ENCODE data around the gene DNAJC21. TPM values are rescaled to one million over a fixed set of nuclear protein-coding genes. Genes with fewer than 3 reads are reported as not detected.

The DNAJC21 gene
- total RNA-seq, 1 donor from 2014 or later, result 14.6 TPM

DNA sequence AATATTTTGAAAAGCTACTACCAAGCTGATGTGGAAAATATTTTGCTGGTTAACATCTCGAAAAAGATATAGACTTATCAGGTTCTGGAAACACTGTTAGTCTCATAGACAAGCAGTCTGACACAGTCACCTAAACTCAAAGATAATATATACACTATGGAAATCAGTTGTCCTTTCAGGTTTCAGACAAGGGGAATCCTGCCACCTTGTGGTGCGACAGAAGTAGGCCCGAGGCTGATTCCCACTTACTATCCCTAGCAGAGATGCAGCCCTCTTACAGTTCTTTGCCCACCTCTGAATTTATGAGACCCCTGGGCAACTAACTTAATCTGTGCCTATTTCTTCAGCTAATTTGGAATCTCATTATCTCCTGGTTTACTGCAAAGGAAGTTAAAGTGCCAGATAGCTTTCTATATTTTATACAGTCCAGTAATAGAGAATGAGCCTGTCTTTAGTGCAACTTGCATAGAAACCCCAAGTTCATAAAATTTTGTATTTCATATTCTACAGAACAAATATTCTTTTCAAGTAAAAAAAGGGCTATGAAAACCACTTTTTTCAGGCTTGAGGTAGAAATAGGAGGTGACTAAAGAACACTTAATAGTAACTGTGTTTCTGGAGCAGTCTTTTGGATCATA lies 31.0 kb upstream of the DNAJC21 start:
- no peak overlapping the region for H3K9ac ChIP-seq (ENCODE audit: low read depth in 1 of 3, low read length in 3 of 3)
- H3K4me1 ChIP-seq (ENCODE audit: control insufficient read depth in 3 of 3, insufficient read depth in 3 of 3, low read length in 3 of 3), result no peaks in the 10 kb centered on the region
- no peaks in the 10 kb centered on the region for H3K27me3 ChIP-seq (ENCODE audit: control insufficient read depth in 3 of 3, insufficient read depth in 3 of 3, low read length in 3 of 3)
- H3K27ac ChIP-seq (ENCODE audit: low read depth, low read length), result no peak overlapping the region
- H3K36me3 ChIP-seq (ENCODE audit: control insufficient read depth in 3 of 3, insufficient read depth in 3 of 3, low read length in 3 of 3), result peaks cover 0 to 3% (median 0%) of the 10 kb centered on the region in 3 donors
- H3K4me3 ChIP-seq (ENCODE audit: low read length in 3 of 3), result no peak overlapping the region
- H3K9me3 ChIP-seq (ENCODE audit: control insufficient read depth in 3 of 3, low read length in 3 of 3), result no peaks in the 10 kb centered on the region

DNA sequence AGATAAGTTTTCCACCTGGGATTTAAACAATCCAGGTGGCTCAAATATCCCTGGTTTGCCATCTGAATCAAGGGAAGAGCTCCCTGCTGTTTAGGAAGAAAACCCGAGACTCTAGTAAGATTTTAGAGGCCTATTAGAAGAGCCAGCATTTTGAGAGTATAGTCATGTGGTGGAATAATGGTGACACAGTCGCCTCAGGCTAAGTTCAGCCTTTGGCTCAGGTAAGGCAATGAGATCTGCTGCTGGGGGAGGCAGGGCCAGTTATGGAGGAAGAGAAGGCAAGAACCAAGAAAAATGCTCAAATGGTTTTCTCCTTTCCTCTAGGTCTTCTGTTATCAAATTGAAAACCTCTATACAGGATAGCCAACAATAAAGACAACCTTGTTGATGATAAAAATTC lies 30.3 kb upstream of the DNAJC21 start:
- H3K4me3 ChIP-seq (ENCODE audit: low read length in 3 of 3), result no peak overlapping the region
- H3K27me3 ChIP-seq (ENCODE audit: control insufficient read depth in 3 of 3, insufficient read depth in 3 of 3, low read length in 3 of 3), result no peaks in the 10 kb centered on the region
- H3K9me3 ChIP-seq (ENCODE audit: control insufficient read depth in 3 of 3, low read length in 3 of 3), result no peaks in the 10 kb centered on the region
- H3K27ac ChIP-seq (ENCODE audit: low read depth, low read length), result no peak overlapping the region
- H3K36me3 ChIP-seq (ENCODE audit: control insufficient read depth in 3 of 3, insufficient read depth in 3 of 3, low read length in 3 of 3), result peaks cover 0 to 3% (median 0%) of the 10 kb centered on the region in 3 donors
- H3K4me1 ChIP-seq (ENCODE audit: control insufficient read depth in 3 of 3, insufficient read depth in 3 of 3, low read length in 3 of 3), result no peaks in the 10 kb centered on the region
- H3K9ac ChIP-seq (ENCODE audit: low read depth in 1 of 3, low read length in 3 of 3), result no peak overlapping the region

DNA sequence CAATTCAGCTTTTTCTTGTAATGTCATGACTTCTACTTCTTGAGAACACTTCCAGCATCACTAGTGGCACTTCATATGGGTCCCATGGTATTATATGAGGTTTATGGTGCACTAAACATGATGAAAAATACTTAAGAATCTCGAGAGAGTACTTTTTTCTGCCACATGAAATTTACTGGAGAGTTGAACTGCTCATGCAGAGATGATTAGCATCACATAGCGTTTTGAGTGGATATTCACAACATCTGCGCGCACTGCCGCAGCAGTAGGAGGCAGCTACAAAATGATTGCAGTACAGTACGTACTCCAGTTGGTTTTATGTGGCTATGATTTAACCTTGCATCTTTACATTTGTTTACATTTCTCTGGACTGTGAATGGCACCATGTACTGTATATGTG lies 28.7 kb upstream of the DNAJC21 start:
- no peaks in the 10 kb centered on the region for H3K9me3 ChIP-seq (ENCODE audit: control insufficient read depth in 3 of 3, low read length in 3 of 3)
- no peaks in the 10 kb centered on the region for H3K27me3 ChIP-seq (ENCODE audit: control insufficient read depth in 3 of 3, insufficient read depth in 3 of 3, low read length in 3 of 3)
- peaks cover 0 to 5% (median 0%) of the 10 kb centered on the region in 3 donors for H3K36me3 ChIP-seq (ENCODE audit: control insufficient read depth in 3 of 3, insufficient read depth in 3 of 3, low read length in 3 of 3)
- H3K9ac ChIP-seq (ENCODE audit: low read depth in 1 of 3, low read length in 3 of 3), result no peak overlapping the region
- no peak overlapping the region for H3K4me3 ChIP-seq (ENCODE audit: low read length in 3 of 3)
- no peak overlapping the region for H3K27ac ChIP-seq (ENCODE audit: low read depth, low read length)
- no peaks in the 10 kb centered on the region for H3K4me1 ChIP-seq (ENCODE audit: control insufficient read depth in 3 of 3, insufficient read depth in 3 of 3, low read length in 3 of 3)

DNA sequence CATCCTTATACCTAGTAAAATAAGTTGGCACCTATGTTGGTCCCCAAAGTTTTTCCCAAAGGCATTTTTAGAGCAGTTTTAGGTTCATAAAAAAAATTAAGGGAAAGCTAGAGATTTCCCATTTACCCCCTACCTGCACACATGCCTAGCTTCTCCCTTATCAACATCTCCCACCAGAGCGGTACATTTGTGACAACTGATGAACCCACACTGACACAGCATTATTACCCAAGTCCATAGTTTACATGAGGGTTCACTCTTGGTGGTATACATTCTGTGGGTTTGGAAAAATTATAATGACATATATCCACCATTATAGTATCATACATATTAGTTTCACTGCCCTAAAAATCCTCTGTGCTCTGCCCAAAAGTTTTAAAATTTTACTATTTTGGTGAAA lies 26.1 kb upstream of the DNAJC21 start:
- Histone ChIP-seq H3K27me3 (ENCODE audit: control insufficient read depth in 3 of 3, insufficient read depth in 3 of 3, low read length in 3 of 3) (no peaks in the 10 kb centered on the region), H3K27ac (ENCODE audit: low read depth, low read length) (no peak overlapping the region), H3K9ac (ENCODE audit: low read depth in 1 of 3, low read length in 3 of 3) (no peak overlapping the region), H3K4me3 (ENCODE audit: low read length in 3 of 3) (no peak overlapping the region), H3K36me3 (ENCODE audit: control insufficient read depth in 3 of 3, insufficient read depth in 3 of 3, low read length in 3 of 3) (peaks cover 0 to 11% (median 3%) of the 10 kb centered on the region in 3 donors), H3K9me3 (ENCODE audit: control insufficient read depth in 3 of 3, low read length in 3 of 3) (no peaks in the 10 kb centered on the region), H3K4me1 (ENCODE audit: control insufficient read depth in 3 of 3, insufficient read depth in 3 of 3, low read length in 3 of 3) (no peaks in the 10 kb centered on the region)

DNA sequence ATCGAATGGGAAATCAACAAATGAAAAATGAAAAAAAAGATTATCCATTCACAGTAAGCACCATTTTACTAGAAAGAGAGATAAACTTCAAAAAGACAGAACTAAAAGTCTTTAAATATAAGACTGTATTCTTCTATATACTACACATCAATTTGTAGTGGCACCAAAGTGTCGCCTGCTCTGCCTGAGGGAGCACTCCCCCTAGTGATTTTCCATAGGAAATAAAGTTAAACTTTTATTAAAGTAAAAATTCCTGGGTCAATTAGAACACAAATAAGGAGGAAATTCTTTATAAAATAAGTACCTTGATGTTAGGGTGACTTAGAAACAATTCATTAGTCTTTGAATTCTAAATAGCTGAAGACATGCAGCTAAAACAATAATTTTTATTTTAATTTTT lies 23.8 kb upstream of the DNAJC21 start:
- Histone ChIP-seq H3K4me1 (ENCODE audit: control insufficient read depth in 3 of 3, insufficient read depth in 3 of 3, low read length in 3 of 3) (no peaks in the 10 kb centered on the region), H3K27ac (ENCODE audit: low read depth, low read length) (no peak overlapping the region), H3K9ac (ENCODE audit: low read depth in 1 of 3, low read length in 3 of 3) (no peak overlapping the region), H3K9me3 (ENCODE audit: control insufficient read depth in 3 of 3, low read length in 3 of 3) (no peaks in the 10 kb centered on the region), H3K36me3 (ENCODE audit: control insufficient read depth in 3 of 3, insufficient read depth in 3 of 3, low read length in 3 of 3) (peaks cover 2 to 20% (median 19%) of the 10 kb centered on the region in 3 donors), H3K27me3 (ENCODE audit: control insufficient read depth in 3 of 3, insufficient read depth in 3 of 3, low read length in 3 of 3) (no peaks in the 10 kb centered on the region), H3K4me3 (ENCODE audit: low read length in 3 of 3) (no peak overlapping the region)

DNA sequence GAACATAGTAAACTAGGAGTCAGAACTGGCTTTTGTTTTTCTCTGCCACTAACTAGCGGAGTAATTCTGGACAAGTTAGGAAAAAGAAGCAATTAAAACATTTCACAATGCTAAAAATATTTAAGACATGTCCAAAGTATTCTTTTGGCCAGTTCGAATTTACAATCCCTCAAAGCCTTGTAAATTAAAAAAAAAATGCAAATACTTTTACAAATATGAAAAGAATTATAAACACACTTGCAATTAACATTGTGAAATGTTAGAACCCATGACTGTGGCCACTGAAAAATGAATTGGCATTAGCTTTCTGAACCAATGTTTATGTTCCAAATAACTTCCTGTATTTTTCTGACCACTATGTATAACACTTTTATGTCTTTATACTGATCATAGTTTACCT lies 16.3 kb upstream of the DNAJC21 start:
- no peak overlapping the region for H3K4me3 ChIP-seq (ENCODE audit: low read length in 3 of 3)
- H3K4me1 ChIP-seq (ENCODE audit: control insufficient read depth in 3 of 3, insufficient read depth in 3 of 3, low read length in 3 of 3), result peaks cover 14 to 23% (median 21%) of the 10 kb centered on the region in 3 donors
- H3K27ac ChIP-seq (ENCODE audit: low read depth, low read length), result no peak overlapping the region
- no peaks in the 10 kb centered on the region for H3K27me3 ChIP-seq (ENCODE audit: control insufficient read depth in 3 of 3, insufficient read depth in 3 of 3, low read length in 3 of 3)
- H3K9me3 ChIP-seq (ENCODE audit: control insufficient read depth in 3 of 3, low read length in 3 of 3), result no peaks in the 10 kb centered on the region
- H3K9ac ChIP-seq (ENCODE audit: low read depth in 1 of 3, low read length in 3 of 3), result no peak overlapping the region
- peaks cover 8 to 32% (median 25%) of the 10 kb centered on the region in 3 donors for H3K36me3 ChIP-seq (ENCODE audit: control insufficient read depth in 3 of 3, insufficient read depth in 3 of 3, low read length in 3 of 3)

DNA sequence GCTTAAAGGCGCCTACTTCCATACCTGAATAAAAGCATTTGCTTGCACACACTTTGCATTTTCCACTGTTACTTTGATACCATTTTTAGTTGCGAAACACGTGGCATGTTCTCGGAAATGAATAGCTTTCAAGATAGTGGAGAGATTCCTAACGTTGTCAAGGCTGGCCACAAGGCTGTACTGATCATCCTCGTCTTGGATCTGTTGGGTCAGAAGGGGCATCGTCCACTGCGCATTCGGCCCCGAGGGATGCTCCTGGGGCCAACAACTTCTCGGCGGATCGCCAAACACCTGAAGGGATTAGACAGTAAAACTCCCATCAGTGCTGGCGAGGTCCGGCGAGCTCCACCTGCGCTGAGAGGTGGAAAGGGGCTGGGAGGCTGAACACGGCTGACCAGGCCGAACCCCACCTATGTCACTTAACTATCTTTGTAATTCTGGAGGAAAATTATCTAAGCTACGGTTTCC lies 14.7 kb upstream of the DNAJC21 start:
- peaks cover 7 to 23% (median 22%) of the 10 kb centered on the region in 3 donors for H3K36me3 ChIP-seq (ENCODE audit: control insufficient read depth in 3 of 3, insufficient read depth in 3 of 3, low read length in 3 of 3)
- peak overlapping the region; percentile 75 for H3K27ac ChIP-seq (ENCODE audit: low read depth, low read length)
- H3K9ac ChIP-seq (ENCODE audit: low read depth in 1 of 3, low read length in 3 of 3), result peak overlapping the region; percentile 82 to 97 (median 96)
- H3K4me1 ChIP-seq (ENCODE audit: control insufficient read depth in 3 of 3, insufficient read depth in 3 of 3, low read length in 3 of 3), result peaks cover 14 to 23% (median 21%) of the 10 kb centered on the region in 3 donors
- no peaks in the 10 kb centered on the region for H3K9me3 ChIP-seq (ENCODE audit: control insufficient read depth in 3 of 3, low read length in 3 of 3)
- no peaks in the 10 kb centered on the region for H3K27me3 ChIP-seq (ENCODE audit: control insufficient read depth in 3 of 3, insufficient read depth in 3 of 3, low read length in 3 of 3)
- H3K4me3 ChIP-seq (ENCODE audit: low read length in 3 of 3), result peak overlapping the region; percentile 90 to 99 (median 93)

DNA sequence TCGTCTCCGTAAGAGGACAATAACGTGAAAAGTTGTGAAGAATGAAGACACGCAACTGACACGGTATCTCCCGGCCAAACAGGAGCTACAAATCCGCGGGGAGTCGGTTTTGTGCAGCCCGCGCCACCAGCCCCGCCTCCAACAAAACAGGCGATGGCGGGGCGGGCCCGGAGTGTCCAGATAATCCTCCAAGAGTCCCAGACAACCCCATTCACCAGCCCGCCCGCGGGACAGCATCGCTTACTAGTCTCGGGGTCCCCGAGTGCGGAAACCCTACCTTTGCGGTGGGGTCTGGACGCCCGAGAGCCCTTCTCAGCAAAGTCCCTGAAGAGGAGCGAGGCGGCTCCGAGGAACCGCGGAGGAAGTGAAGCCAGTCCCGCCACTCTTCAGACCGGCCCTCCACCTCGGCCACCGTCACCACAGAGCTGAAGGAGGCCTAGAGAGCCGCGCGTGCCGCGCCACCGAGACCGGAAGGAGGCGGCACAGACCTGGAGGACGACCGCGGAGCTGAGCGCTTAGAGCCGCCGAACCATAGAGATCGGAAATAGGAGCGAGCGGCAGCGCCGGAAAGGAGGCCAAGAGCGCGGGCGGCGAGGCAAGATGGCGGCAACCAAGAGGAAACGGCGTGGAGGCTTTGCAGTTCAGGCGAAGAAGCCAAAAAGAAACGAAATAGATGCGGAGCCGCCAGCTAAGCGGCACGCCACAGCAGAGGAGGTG lies 14.1 kb upstream of the DNAJC21 start, which contains the start of the genes BRIX1 and RAD1:
Gene BRIX1 (plus strand): TSS at position 573 of the 717 bp plus-strand sequence. CDS start 28 bp downstream, at position 601.
Gene RAD1 (minus strand): TSS at position 366 of the 717 bp plus-strand sequence. CDS start 612 bp downstream, outside the sequence.
- peak within 1 kb of the TSS; percentile 93 to 99 (median 98) for H3K4me3 ChIP-seq (ENCODE audit: low read length in 3 of 3)
- no peaks in the 10 kb centered on the region for H3K9me3 ChIP-seq (ENCODE audit: control insufficient read depth in 3 of 3, low read length in 3 of 3)
- H3K9ac ChIP-seq (ENCODE audit: low read depth in 1 of 3, low read length in 3 of 3), result peak within 1 kb of the TSS; percentile 96 to 98 (median 97)
- peak within 1 kb of the TSS; percentile 75 for H3K27ac ChIP-seq (ENCODE audit: low read depth, low read length)
- peaks cover 14 to 23% (median 21%) of the 10 kb centered on the region in 3 donors for H3K4me1 ChIP-seq (ENCODE audit: control insufficient read depth in 3 of 3, insufficient read depth in 3 of 3, low read length in 3 of 3)
- H3K36me3 ChIP-seq (ENCODE audit: control insufficient read depth in 3 of 3, insufficient read depth in 3 of 3, low read length in 3 of 3), result peaks cover 7 to 27% (median 21%) of the 10 kb centered on the region in 3 donors
- no peaks in the 10 kb centered on the region for H3K27me3 ChIP-seq (ENCODE audit: control insufficient read depth in 3 of 3, insufficient read depth in 3 of 3, low read length in 3 of 3)

DNA sequence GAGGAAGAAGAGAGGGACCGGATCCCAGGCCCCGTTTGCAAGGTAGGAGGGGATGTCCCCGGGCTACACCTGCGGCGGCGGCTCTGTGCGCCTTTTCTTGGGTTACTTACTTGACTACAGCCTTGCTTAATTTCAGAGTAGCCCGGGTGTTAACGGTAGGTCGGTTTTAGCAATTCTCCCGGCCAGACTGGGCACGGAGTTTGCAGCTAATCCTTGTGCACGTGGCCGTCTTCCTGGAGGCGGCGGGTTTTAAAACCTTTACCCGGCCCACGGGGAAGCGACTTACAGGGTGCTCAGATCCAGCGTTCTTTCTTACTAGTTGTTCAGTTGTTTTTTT lies 13.5 kb upstream of the DNAJC21 start:
- Histone ChIP-seq H3K36me3 (ENCODE audit: control insufficient read depth in 3 of 3, insufficient read depth in 3 of 3, low read length in 3 of 3) (peaks cover 4 to 31% (median 25%) of the 10 kb centered on the region in 3 donors), H3K27me3 (ENCODE audit: control insufficient read depth in 3 of 3, insufficient read depth in 3 of 3, low read length in 3 of 3) (no peaks in the 10 kb centered on the region), H3K9me3 (ENCODE audit: control insufficient read depth in 3 of 3, low read length in 3 of 3) (no peaks in the 10 kb centered on the region), H3K4me1 (ENCODE audit: control insufficient read depth in 3 of 3, insufficient read depth in 3 of 3, low read length in 3 of 3) (peaks cover 14 to 23% (median 21%) of the 10 kb centered on the region in 3 donors), H3K9ac (ENCODE audit: low read depth in 1 of 3, low read length in 3 of 3) (peak overlapping the region; percentile 96 to 98 (median 97)), H3K27ac (ENCODE audit: low read depth, low read length) (peak overlapping the region; percentile 75), H3K4me3 (ENCODE audit: low read length in 3 of 3) (peak overlapping the region; percentile 93 to 99 (median 98))

DNA sequence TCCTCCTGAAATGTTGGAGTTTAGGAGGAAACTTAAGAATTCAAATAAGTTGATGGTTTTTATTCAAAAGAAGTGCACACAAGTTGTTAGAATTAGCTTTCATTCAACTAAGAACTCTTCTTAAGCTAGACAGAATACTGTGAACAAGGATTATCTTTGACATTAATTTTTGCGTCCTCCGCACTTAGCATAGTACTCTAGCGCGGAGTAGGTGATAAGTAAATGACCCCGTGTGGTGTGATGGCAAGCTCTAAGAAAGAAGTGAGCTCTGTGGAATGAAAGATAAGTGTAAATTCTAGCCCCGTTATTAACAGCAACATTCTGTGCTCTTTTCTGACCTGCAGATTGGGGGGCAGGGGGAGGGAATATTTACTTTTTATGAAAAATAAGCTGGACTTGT lies 12.8 kb upstream of the DNAJC21 start:
- H3K27ac ChIP-seq (ENCODE audit: low read depth, low read length), result no peak overlapping the region

More for the DNA sequence above, 12.8 kb upstream of the DNAJC21 start:
- Histone ChIP-seq H3K4me3 (ENCODE audit: low read length in 3 of 3) (peak overlapping the region; percentile 93 to 99 (median 98)), H3K9me3 (ENCODE audit: control insufficient read depth in 3 of 3, low read length in 3 of 3) (no peaks in the 10 kb centered on the region), H3K27me3 (ENCODE audit: control insufficient read depth in 3 of 3, insufficient read depth in 3 of 3, low read length in 3 of 3) (no peaks in the 10 kb centered on the region), H3K4me1 (ENCODE audit: control insufficient read depth in 3 of 3, insufficient read depth in 3 of 3, low read length in 3 of 3) (peaks cover 14 to 23% (median 21%) of the 10 kb centered on the region in 3 donors), H3K36me3 (ENCODE audit: control insufficient read depth in 3 of 3, insufficient read depth in 3 of 3, low read length in 3 of 3) (peaks cover 3 to 26% (median 23%) of the 10 kb centered on the region in 3 donors), H3K9ac (ENCODE audit: low read depth in 1 of 3, low read length in 3 of 3) (peak overlapping the region; percentile 96 to 98 (median 97))
